CD14-positive monocyte (primary cell): ENCODE data around the gene ITPR2. TPM values are rescaled to one million over a fixed set of nuclear protein-coding genes. Genes with fewer than 3 reads are reported as not detected.

Experiments
- DNase-seq, 3 donors: peaks; one replicate each; pipeline ENCODE4 v3.0.0-alpha.2; 2011 to 2022
- H2AFZ ChIP-seq: 2 replicates; pipeline ENCODE4 v1.6.0; 2012; ENCODE audit warnings: mild to moderate bottlenecking, low read depth, low read length, inconsistent platforms; ENCODE audit not compliant: insufficient read depth, poor library complexity, severe bottlenecking
- H3K27ac ChIP-seq, 2 donors: 1 replicate in 1 of 2; 2 replicates in 1 of 2; pipeline ENCODE4 v1.5.1; 2012 to 2013; ENCODE audit warnings: low read length in 2 of 2, control low read depth in 1 of 2, inconsistent platforms in 1 of 2, low read depth in 1 of 2, mild to moderate bottlenecking in 1 of 2
- H3K27me3 ChIP-seq, 2 donors: one replicate each; pipeline versions ENCODE4 v1.6.0 to v1.6.1; 2011 to 2013; ENCODE audit warnings: low read length in 2 of 2; ENCODE audit not compliant: control insufficient read depth in 2 of 2, insufficient read depth in 2 of 2
- H3K36me3 ChIP-seq, 2 donors: replicated peaks in 1 of 2; 1 replicate in 1 of 2; 2 replicates in 1 of 2; pipeline versions ENCODE4 v1.5.1 to v1.6.1; 2012 to 2013; ENCODE audit warnings: low read length in 2 of 2, control low read depth in 1 of 2, inconsistent platforms in 1 of 2, mild to moderate bottlenecking in 1 of 2; ENCODE audit not compliant: insufficient read depth in 2 of 2, control insufficient read depth in 1 of 2
- H3K4me1 ChIP-seq, 2 donors: 1 replicate in 1 of 2; 2 replicates in 1 of 2; pipeline versions ENCODE4 v1.5.1 to v1.6.1; 2012 to 2013; ENCODE audit warnings: low read length in 2 of 2, control low read depth in 1 of 2, inconsistent platforms in 1 of 2, mild to moderate bottlenecking in 1 of 2, moderate library complexity in 1 of 2; ENCODE audit not compliant: insufficient read depth in 2 of 2, control insufficient read depth in 1 of 2
- H3K4me2 ChIP-seq: replicated peaks from 2 replicates; pipeline ENCODE3; 2012; ENCODE audit warnings: low read length, moderate library complexity, mild to moderate bottlenecking; ENCODE audit not compliant: poor library complexity, severe bottlenecking; ENCODE audit errors: extremely low read depth
- H3K4me3 ChIP-seq, 3 experiments: fragments of 200-600 bp in 1 of 3; sonication (generic) in 1 of 3; replicated peaks in 1 of 3; 1 replicate in 2 of 3; 2 replicates in 1 of 3; pipeline ENCODE4 v1.5.1; 2011 to 2013; ENCODE audit warnings: low read length in 3 of 3, mild to moderate bottlenecking in 3 of 3, control low read depth in 2 of 3, low read depth in 2 of 3, inconsistent platforms in 1 of 3, moderate library complexity in 1 of 3
- H3K79me2 ChIP-seq: 2 replicates; pipeline ENCODE4 v1.6.0; 2012; ENCODE audit warnings: mild to moderate bottlenecking, control low read depth, inconsistent platforms, low read length, moderate library complexity; ENCODE audit not compliant: insufficient read depth
- H3K9ac ChIP-seq: 2 replicates; pipeline ENCODE4 v1.6.0; 2017; ENCODE audit warnings: low read length, mild to moderate bottlenecking; ENCODE audit not compliant: insufficient read depth, poor library complexity, severe bottlenecking
- H3K9me3 ChIP-seq, 2 donors: replicated peaks in 1 of 2; 1 replicate in 1 of 2; 2 replicates in 1 of 2; pipeline versions ENCODE4 v1.5.1 to v1.6.1; 2012 to 2013; ENCODE audit warnings: low read length in 2 of 2, control low read depth in 1 of 2; ENCODE audit not compliant: control insufficient read depth in 1 of 2, insufficient read depth in 1 of 2
- H4K20me1 ChIP-seq: 2 replicates; pipeline ENCODE4 v1.6.0; 2012; ENCODE audit warnings: mild to moderate bottlenecking, low read length, control low read depth, moderate library complexity; ENCODE audit not compliant: insufficient read depth
- H3K27ac Mint-ChIP-seq, 7 donors: one replicate each; pipeline ENCODE4 v1.8.0; 2020; ENCODE audit warnings: mild to moderate bottlenecking in 7 of 7, mixed read lengths in 7 of 7, moderate library complexity in 6 of 7, inconsistent platforms in 2 of 7
- H3K27me3 Mint-ChIP-seq, 3 donors: one replicate each; pipeline ENCODE4 v1.8.0; 2021 to 2022; ENCODE audit warnings: low read depth in 3 of 3, mild to moderate bottlenecking in 3 of 3, mixed read lengths in 3 of 3, moderate library complexity in 3 of 3, inconsistent platforms in 1 of 3
- H3K36me3 Mint-ChIP-seq, 2 donors: one replicate each; pipeline ENCODE4 v1.8.0; 2020; ENCODE audit warnings: mixed read lengths in 2 of 2, inconsistent platforms in 1 of 2, mild to moderate bottlenecking in 1 of 2
- H3K4me1 Mint-ChIP-seq: one replicate; pipeline ENCODE4 v1.8.0; 2020; ENCODE audit warnings: mild to moderate bottlenecking, mixed read lengths
- H3K4me3 Mint-ChIP-seq, 2 donors: one replicate each; pipeline ENCODE4 v1.8.0; 2020; ENCODE audit warnings: mild to moderate bottlenecking in 2 of 2, mixed read lengths in 2 of 2, moderate library complexity in 1 of 2
- H3K9me3 Mint-ChIP-seq, 7 donors: one replicate each; pipeline ENCODE4 v1.8.0; 2020 to 2022; ENCODE audit warnings: mixed read lengths in 7 of 7, mild to moderate bottlenecking in 6 of 7, moderate library complexity in 6 of 7, inconsistent platforms in 2 of 7
- CTCF ChIP-seq: fragments of 200-600 bp; IDR thresholded peaks from one replicate; pipeline ENCODE4 v1.8.0; 2022; ENCODE audit warnings: antibody characterized with exemption, mild to moderate bottlenecking
- WGBS: methylation state at CpG from one replicate; pipeline ENCODE4 v1.1.5; 2013; ENCODE audit warnings: missing lambda C conversion rate; ENCODE audit not compliant: insufficient coverage; 5-methylcytosine and 5-hydroxymethylcytosine counted together
- intact Hi-C, 2 donors: fragments of 100-400 bp; cut with micrococcal nuclease; formaldehyde crosslinking; loops; one replicate each; pipeline versions ENCODE4 v1.15.0 to v1.15.1; 2023
- polyA plus RNA-seq, 3 donors: library from polyadenylated mRNA; depleted of rRNA in 1 of 3; unstranded in 2 of 3; stranded (reverse) in 1 of 3; fragments of 300-500 nt in 2 of 3; fragments of >200 nt in 1 of 3; fragmentation: Illumina TruSeq in 2 of 3; gene quantifications; 1 replicate in 2 of 3; 2 replicates in 1 of 3; pipeline ENCODE4 v1.2.3, GENCODE V29; 2012 to 2021

Gene ITPR2
- polyA plus RNA-seq, 3 donors: 2.7 to 6.4 (median 5.7) TPM

GRCh38 chr12:26535826-26536225 lies 297.2 kb downstream of the ITPR2 start:
- Mint-ChIP-seq H3K4me1 (no peaks in the 10 kb centered on the region), H3K9me3 (peaks cover 0 to 2% (median 0%) of the 10 kb centered on the region in 7 donors), H3K36me3 (peaks cover 15 to 24% of the 10 kb centered on the region in 2 donors), H3K4me3 (no peak overlapping the region), H3K27ac (no peak overlapping the region), H3K27me3 (peaks cover 0 to 1% (median 0%) of the 10 kb centered on the region in 3 donors)
- Histone ChIP-seq H2AFZ (no peak overlapping the region), H3K4me1 (no peaks in the 10 kb centered on the region), H3K79me2 (no peaks in the 10 kb centered on the region), H4K20me1 (no peaks in the 10 kb centered on the region), H3K36me3 (no peaks in the 10 kb centered on the region), H3K27ac (no peak overlapping the region), H3K4me2 (no peak overlapping the region), H3K9me3 (no peaks in the 10 kb centered on the region), H3K27me3 (no peaks in the 10 kb centered on the region), H3K9ac (no peak overlapping the region), H3K4me3 (no peak overlapping the region)
- intact Hi-C loops: no loop called here
- WGBS: 100% methylated on average over 4 of the region's 4 CpGs
- no peak for TF ChIP-seq CTCF
- no peak for DNase-seq

- H3K27me3 Mint-ChIP-seq: peaks cover 0 to 1% (median 0%) of the 10 kb centered on the region in 3 donors
- H3K36me3 Mint-ChIP-seq: peaks cover 15 to 20% of the 10 kb centered on the region in 2 donors
These were observed 298.9 kb downstream of the ITPR2 start for GRCh38 chr12:26534071-26534470.

More at GRCh38 chr12:26534071-26534470, 298.9 kb downstream of the ITPR2 start:
- Mint-ChIP-seq H3K4me3 (no peak overlapping the region), H3K9me3 (peaks cover 0 to 1% (median 0%) of the 10 kb centered on the region in 7 donors), H3K27ac (no peak overlapping the region), H3K4me1 (peaks cover 2% of the 10 kb centered on the region)
- H3K4me3 ChIP-seq: no peak overlapping the region
- DNase-seq: no peak
- no peaks in the 10 kb centered on the region for H3K79me2 ChIP-seq
- H3K27ac ChIP-seq: no peak overlapping the region
- H3K36me3 ChIP-seq: no peaks in the 10 kb centered on the region
- WGBS: 100% methylated on average over 2 of the region's 3 CpGs
- no peaks in the 10 kb centered on the region for H4K20me1 ChIP-seq
- H3K27me3 ChIP-seq: no peaks in the 10 kb centered on the region
- no peaks in the 10 kb centered on the region for H3K4me1 ChIP-seq
- intact Hi-C loops: no loop called here
- H2AFZ ChIP-seq: no peak overlapping the region
- no peak overlapping the region for H3K9ac ChIP-seq
- no peaks in the 10 kb centered on the region for H3K9me3 ChIP-seq
- TF ChIP-seq CTCF: no peak
- H3K4me2 ChIP-seq: no peak overlapping the region
